WTC11 (cell line): ENCODE measurements around the gene TFEB. TPM values are rescaled to one million over a fixed set of nuclear protein-coding genes. Genes with fewer than 3 reads are reported as not detected.

Source experiments
- ATAC-seq: fragments of 200-7000 bp; cut with Tn5 transposase; 2 replicates; pipeline ENCODE4 v1.10.0; 2021; ENCODE audit warnings: mild to moderate bottlenecking, moderate library complexity
- CTCF ChIA-PET: fragments of 300-600 bp; sonication (Branson Sonifier 250); formaldehyde crosslinking; loops from one replicate; lab custom pipeline; 2021; ENCODE audit warnings: antibody characterized with exemption; lab: Charles Lee
- POLR2A ChIA-PET: fragments of 350-600 bp; sonication (Branson Sonifier 250); formaldehyde crosslinking; loops from one replicate; lab custom pipeline; 2021; ENCODE audit warnings: antibody characterized with exemption; lab: Charles Lee
- DNase-seq: peaks from one replicate; pipeline ENCODE4 v3.0.0; 2021; ENCODE audit warnings: low spot score
- H3K27ac Mint-ChIP-seq: 2 replicates; pipeline ENCODE4 v1.8.0; 2021; ENCODE audit warnings: mixed read lengths
- H3K27me3 Mint-ChIP-seq: 2 replicates; pipeline ENCODE4 v1.8.0; 2021; ENCODE audit warnings: low read depth, mild to moderate bottlenecking, moderate library complexity, mixed read lengths
- H3K36me3 Mint-ChIP-seq: 2 replicates; pipeline ENCODE4 v1.8.0; 2021; ENCODE audit warnings: mixed read lengths
- H3K4me1 Mint-ChIP-seq: 2 replicates; pipeline ENCODE4 v1.8.0; 2022; ENCODE audit warnings: mixed read lengths
- H3K4me3 Mint-ChIP-seq: 2 replicates; pipeline ENCODE4 v1.8.0; 2021; ENCODE audit warnings: mild to moderate bottlenecking, moderate library complexity, mixed read lengths
- H3K9me3 Mint-ChIP-seq: 2 replicates; pipeline ENCODE4 v1.8.0; 2021; ENCODE audit warnings: mixed read lengths
- ATF1 ChIP-seq: sonication (generic); formaldehyde crosslinking; IDR thresholded peaks from 2 replicates; pipeline ENCODE4 v1.8.1; 2023; ENCODE audit warnings: mild to moderate bottlenecking, moderate library complexity, missing genetic modification reagents
- E2F5 ChIP-seq: sonication (generic); formaldehyde crosslinking; IDR thresholded peaks from 2 replicates; pipeline ENCODE4 v1.8.1; 2022; ENCODE audit warnings: mild to moderate bottlenecking, moderate library complexity, missing genetic modification reagents
- GABPB1 ChIP-seq: sonication (generic); formaldehyde crosslinking; IDR thresholded peaks from 2 replicates; pipeline ENCODE4 v1.8.1; 2023; ENCODE audit warnings: mild to moderate bottlenecking, missing genetic modification reagents
- MXD4 ChIP-seq: fragments of 250-450 bp; sonication (Bioruptor Pico); IDR thresholded peaks from 2 replicates; pipeline ENCODE4 v1.8.0; 2021; ENCODE audit warnings: mild to moderate bottlenecking, moderate library complexity, borderline replicate concordance
- RORB ChIP-seq: fragments of 250-450 bp; sonication (Bioruptor Pico); IDR thresholded peaks from 2 replicates; pipeline ENCODE4 v1.9.0; 2021; ENCODE audit warnings: mild to moderate bottlenecking
- SMAD4 ChIP-seq: sonication (generic); formaldehyde crosslinking; IDR thresholded peaks from 2 replicates; pipeline ENCODE4 v1.8.0; 2022; ENCODE audit warnings: mild to moderate bottlenecking, missing genetic modification reagents
- SOX15 ChIP-seq: fragments of 250-450 bp; sonication (Bioruptor Pico); IDR thresholded peaks from 2 replicates; pipeline ENCODE4 v1.9.0; 2021; ENCODE audit warnings: mild to moderate bottlenecking
- TCF7 ChIP-seq: sonication (generic); formaldehyde crosslinking; IDR thresholded peaks from 2 replicates; pipeline ENCODE4 v1.8.0; 2022; ENCODE audit warnings: mild to moderate bottlenecking, low read depth, missing genetic modification reagents, moderate library complexity
- ZNF263 ChIP-seq: sonication (generic); formaldehyde crosslinking; IDR thresholded peaks from 2 replicates; pipeline ENCODE4 v1.8.1; 2022; ENCODE audit warnings: low read depth, mild to moderate bottlenecking, moderate library complexity, missing genetic modification reagents
- ZNF396 ChIP-seq: fragments of 250-450 bp; sonication (Bioruptor Pico); IDR thresholded peaks from 2 replicates; pipeline ENCODE4 v1.8.0; 2021; ENCODE audit warnings: mild to moderate bottlenecking, moderate library complexity, borderline replicate concordance
- ZNF512 ChIP-seq: sonication (generic); formaldehyde crosslinking; IDR thresholded peaks from 2 replicates; pipeline ENCODE4 v1.8.1; 2022; ENCODE audit warnings: missing genetic modification reagents, borderline replicate concordance
- ZNF532 ChIP-seq: fragments of 250-450 bp; sonication (Bioruptor Pico); IDR thresholded peaks from 2 replicates; pipeline ENCODE4 v1.9.0; 2021; ENCODE audit warnings: mild to moderate bottlenecking, borderline replicate concordance
- total RNA-seq: library from RNA; stranded (reverse); gene quantifications from 3 replicates; pipeline ENCODE4 v1.2.3, GENCODE V29; 2021
- TF ChIP-seq, protein P1 (sequence below): sonication (generic); formaldehyde crosslinking; IDR thresholded peaks from 2 replicates; pipeline ENCODE4 v1.8.1; 2022; ENCODE audit warnings: low read depth, missing genetic modification reagents, borderline replicate concordance
- TF ChIP-seq, protein P2 (sequence below): fragments of 250-450 bp; sonication (Bioruptor Pico); IDR thresholded peaks from 2 replicates; pipeline ENCODE4 v1.9.0; 2021; ENCODE audit warnings: mild to moderate bottlenecking
- TF ChIP-seq, protein P3 (sequence below): sonication (generic); formaldehyde crosslinking; IDR thresholded peaks from 2 replicates; pipeline ENCODE4 v1.8.1; 2023; ENCODE audit warnings: mild to moderate bottlenecking, missing genetic modification reagents

TFEB gene
- total RNA-seq, 1 experiment from 2014 or later = 3.9 TPM

DNA sequence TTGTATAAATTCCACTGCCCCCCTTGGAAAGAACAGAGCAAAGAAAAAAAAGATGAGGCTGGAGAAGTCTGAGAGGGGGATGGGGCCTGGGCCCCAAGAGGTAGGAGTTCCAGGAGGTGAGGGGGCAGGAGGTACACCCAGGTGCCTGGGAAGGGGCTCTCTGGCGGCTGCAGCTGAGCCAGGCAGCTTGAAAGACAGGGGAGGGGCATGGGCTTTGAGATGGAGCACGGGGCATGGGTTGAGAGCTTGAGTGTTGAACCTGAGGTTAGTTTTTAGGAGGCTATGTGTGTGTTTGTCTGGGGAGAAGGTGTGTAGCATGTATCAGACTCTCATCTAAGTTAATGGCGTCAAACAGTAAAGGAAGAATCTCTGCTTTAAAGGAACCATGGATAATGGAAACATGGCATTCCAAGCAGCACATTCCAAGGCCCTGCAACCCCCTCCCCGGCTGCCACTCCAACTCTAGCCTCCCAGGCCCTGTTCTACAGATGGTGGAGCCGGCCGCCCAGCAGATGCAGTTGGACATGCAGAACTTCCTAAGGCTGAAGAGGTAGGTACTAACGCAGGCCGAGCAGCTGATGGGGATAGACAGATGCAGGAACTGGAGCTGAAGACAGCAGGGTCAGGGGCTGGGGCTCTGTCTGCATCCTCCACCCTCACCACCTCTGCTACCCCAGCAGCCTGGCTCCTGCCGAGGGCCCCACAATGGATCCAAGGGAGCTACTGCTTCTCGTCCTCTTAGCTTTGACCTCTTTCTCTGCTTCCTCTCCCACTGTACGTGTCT, 55.0 kb downstream of the TFEB start (continued):
- TF ChIP-seq ZNF532 (CRISPR knock-in tag) = no peak
- no peak for TF ChIP-seq GABPB1 (CRISPR knock-in tag)
- TF ChIP-seq, all 79 proteins: peak for 0

DNA sequence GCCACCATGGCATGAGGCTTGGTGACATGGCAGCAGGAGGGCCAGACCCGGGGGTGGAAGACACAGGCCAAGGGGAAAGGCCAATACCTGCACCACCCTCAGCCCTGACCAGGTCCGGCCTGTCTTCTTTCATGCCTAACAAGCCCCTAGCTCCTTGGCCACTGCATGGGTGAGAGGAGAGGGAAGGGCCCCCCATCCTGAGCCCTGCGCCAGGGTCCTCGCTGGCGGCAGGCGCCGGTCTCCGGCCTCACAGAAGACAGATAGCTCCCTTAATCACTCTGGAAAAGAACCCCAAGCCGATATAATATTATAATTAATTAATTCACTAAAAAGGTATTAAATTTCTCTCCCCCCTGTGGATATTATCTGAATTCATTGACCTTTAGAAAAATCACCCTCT, 55.7 kb downstream of the TFEB start:
- ChIA-PET POLR2A (no interaction called here), CTCF (interaction anchor here (0.7 to 6.4 kb wide), 6 partner anchors 24 to 312 kb away, joined by 3 to 120 read pairs (median 8); no protein-coding TSS in a partner anchor)
- no peaks in the 10 kb centered on the region for H3K36me3 Mint-ChIP-seq
- H3K27ac Mint-ChIP-seq = no peak overlapping the region
- peaks cover 57% of the 10 kb centered on the region for H3K4me1 Mint-ChIP-seq
- H3K4me3 Mint-ChIP-seq = no peak overlapping the region
- TF ChIP-seq ZNF396 (CRISPR knock-in tag) (no peak), TCF7 (CRISPR knock-in tag) (no peak), E2F5 (CRISPR knock-in tag) (no peak), RORB (no peak), SMAD4 (CRISPR knock-in tag) (no peak), MXD4 (CRISPR knock-in tag) (no peak), ATF1 (CRISPR knock-in tag) (no peak), SOX15 (CRISPR knock-in tag) (no peak), ZNF512 (CRISPR knock-in tag) (no peak), ZNF263 (CRISPR knock-in tag) (no peak)
- TF ChIP-seq, protein P1, sequence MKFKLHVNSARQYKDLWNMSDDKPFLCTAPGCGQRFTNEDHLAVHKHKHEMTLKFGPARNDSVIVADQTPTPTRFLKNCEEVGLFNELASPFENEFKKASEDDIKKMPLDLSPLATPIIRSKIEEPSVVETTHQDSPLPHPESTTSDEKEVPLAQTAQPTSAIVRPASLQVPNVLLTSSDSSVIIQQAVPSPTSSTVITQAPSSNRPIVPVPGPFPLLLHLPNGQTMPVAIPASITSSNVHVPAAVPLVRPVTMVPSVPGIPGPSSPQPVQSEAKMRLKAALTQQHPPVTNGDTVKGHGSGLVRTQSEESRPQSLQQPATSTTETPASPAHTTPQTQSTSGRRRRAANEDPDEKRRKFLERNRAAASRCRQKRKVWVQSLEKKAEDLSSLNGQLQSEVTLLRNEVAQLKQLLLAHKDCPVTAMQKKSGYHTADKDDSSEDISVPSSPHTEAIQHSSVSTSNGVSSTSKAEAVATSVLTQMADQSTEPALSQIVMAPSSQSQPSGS = no peak
- TF ChIP-seq, protein P2, sequence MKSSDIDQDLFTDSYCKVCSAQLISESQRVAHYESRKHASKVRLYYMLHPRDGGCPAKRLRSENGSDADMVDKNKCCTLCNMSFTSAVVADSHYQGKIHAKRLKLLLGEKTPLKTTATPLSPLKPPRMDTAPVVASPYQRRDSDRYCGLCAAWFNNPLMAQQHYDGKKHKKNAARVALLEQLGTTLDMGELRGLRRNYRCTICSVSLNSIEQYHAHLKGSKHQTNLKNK = no peak
- TF ChIP-seq, protein P3, sequence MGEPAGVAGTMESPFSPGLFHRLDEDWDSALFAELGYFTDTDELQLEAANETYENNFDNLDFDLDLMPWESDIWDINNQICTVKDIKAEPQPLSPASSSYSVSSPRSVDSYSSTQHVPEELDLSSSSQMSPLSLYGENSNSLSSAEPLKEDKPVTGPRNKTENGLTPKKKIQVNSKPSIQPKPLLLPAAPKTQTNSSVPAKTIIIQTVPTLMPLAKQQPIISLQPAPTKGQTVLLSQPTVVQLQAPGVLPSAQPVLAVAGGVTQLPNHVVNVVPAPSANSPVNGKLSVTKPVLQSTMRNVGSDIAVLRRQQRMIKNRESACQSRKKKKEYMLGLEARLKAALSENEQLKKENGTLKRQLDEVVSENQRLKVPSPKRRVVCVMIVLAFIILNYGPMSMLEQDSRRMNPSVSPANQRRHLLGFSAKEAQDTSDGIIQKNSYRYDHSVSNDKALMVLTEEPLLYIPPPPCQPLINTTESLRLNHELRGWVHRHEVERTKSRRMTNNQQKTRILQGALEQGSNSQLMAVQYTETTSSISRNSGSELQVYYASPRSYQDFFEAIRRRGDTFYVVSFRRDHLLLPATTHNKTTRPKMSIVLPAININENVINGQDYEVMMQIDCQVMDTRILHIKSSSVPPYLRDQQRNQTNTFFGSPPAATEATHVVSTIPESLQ (CRISPR knock-in tag) = no peak
- no peaks in the 10 kb centered on the region for H3K9me3 Mint-ChIP-seq
- peaks cover 9% of the 10 kb centered on the region; the same call in 1 of the 2 replicates for H3K27me3 Mint-ChIP-seq
- DNase-seq (no peak), ATAC-seq (no peak)
